Islet precursor cell (in vitro differentiated cells): ENCODE measurements around the gene HLA-A.

Experiments
- DNase-seq: peaks from one replicate; pipeline ENCODE4 v3.0.0-alpha.2; 2018

The HLA-A gene

GRCh38 chr6:29935273-29935955 lies 6.9 kb upstream of the HLA-A start:
- DNase-seq = no peak

- no peak for DNase-seq
Observed at GRCh38 chr6:29938746-29939508, 3.4 kb upstream of the HLA-A start.

GRCh38 chr6:29941016-29941415 lies 1.3 kb upstream of the HLA-A start:
- DNase-seq = no peak

- no peak for DNase-seq
Observed at GRCh38 chr6:29941471-29941870, 861 bp upstream of the HLA-A start.

GRCh38 chr6:29941916-29942274 lies 437 bp upstream of the HLA-A start:
- DNase-seq = no peak

- no peak for DNase-seq
Observed at GRCh38 chr6:29943053-29943966, 978 bp downstream of the HLA-A start.

- no peak for DNase-seq
Observed at GRCh38 chr6:29945281-29945820, 3.0 kb downstream of the HLA-A start.

- DNase-seq = no peak
Observed at GRCh38 chr6:29946223-29947076, 4.1 kb downstream of the HLA-A start.

GRCh38 chr6:29947077-29947980 lies 5.0 kb downstream of the HLA-A start:
- DNase-seq = no peak

- no peak for DNase-seq
Observed at GRCh38 chr6:29948277-29948676, 5.9 kb downstream of the HLA-A start.

- DNase-seq = no peak
Observed at GRCh38 chr6:29949934-29950333, 7.6 kb downstream of the HLA-A start.

- DNase-seq = no peak
Observed at GRCh38 chr6:29951882-29952281, 9.6 kb downstream of the HLA-A start.

- DNase-seq = no peak
Observed at GRCh38 chr6:29953001-29953441, 10.7 kb downstream of the HLA-A start.

- DNase-seq = no peak
Observed at GRCh38 chr6:29953686-29954085, 11.4 kb downstream of the HLA-A start.

- no peak for DNase-seq
Observed at GRCh38 chr6:29954272-29954671, 11.9 kb downstream of the HLA-A start.

GRCh38 chr6:29955783-29956182 lies 13.5 kb downstream of the HLA-A start:
- DNase-seq = no peak

- no peak for DNase-seq
Observed at GRCh38 chr6:29956518-29956917, 14.2 kb downstream of the HLA-A start.

GRCh38 chr6:29958046-29958445 lies 15.7 kb downstream of the HLA-A start:
- DNase-seq = no peak

GRCh38 chr6:29958921-29959320 lies 16.6 kb downstream of the HLA-A start:
- DNase-seq = no peak

GRCh38 chr6:29959467-29959866 lies 17.1 kb downstream of the HLA-A start:
- DNase-seq = no peak

- no peak for DNase-seq
Observed at GRCh38 chr6:29961966-29962365, 19.6 kb downstream of the HLA-A start.
